ENCODE measurements around the gene HCK.

The HCK gene

DNA sequence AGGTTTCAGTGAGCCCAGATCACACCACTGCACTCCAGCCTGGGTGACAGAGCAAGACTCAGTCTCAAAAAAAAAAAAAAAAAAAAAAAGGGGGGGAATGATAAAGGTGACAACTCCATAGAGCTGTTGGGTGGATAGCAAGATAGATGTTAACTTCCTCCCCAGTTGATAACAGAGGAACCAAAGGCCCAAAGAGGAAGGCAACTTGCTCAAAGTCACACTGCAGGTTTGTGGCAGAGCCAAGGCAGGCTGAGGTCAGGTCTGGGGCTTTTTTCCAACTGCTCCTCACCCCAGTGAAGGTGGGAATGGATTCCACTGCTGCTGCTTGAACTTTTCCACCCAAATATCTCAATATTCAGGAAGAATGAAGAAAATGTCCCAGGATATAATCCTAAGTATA is 26.7 kb downstream of the HCK start:
- Histone ChIP-seq H3K27ac (ENCODE audit: extremely low read depth, low read depth, low read length) (no peak overlapping the region), H3K9me3 (ENCODE audit: control insufficient read depth, insufficient read depth, low read depth, low read length) (no peaks in the 10 kb centered on the region), H3K4me3 (ENCODE audit: low read depth, low read length) (no peak overlapping the region), H3K36me3 (ENCODE audit: control insufficient read depth in 2 of 2, insufficient read depth in 1 of 2, low read length in 2 of 2) (no peaks in the 10 kb centered on the region), H3K4me1 (ENCODE audit: control insufficient read depth, insufficient read depth, low read length) (no peaks in the 10 kb centered on the region)
- ChIA-PET POLR2A (no interaction called here), CTCF (interaction anchor here (3.3 kb wide), 1 partner anchor 13 kb away, joined by 14 read pairs; no protein-coding TSS in a partner anchor)
- TF ChIP-seq BCL11A (tag by site-specific recombination; IDR thresholded peaks at IDR 0.05; ENCODE audit: low read depth): no peak
- TF ChIP-seq, protein P1, sequence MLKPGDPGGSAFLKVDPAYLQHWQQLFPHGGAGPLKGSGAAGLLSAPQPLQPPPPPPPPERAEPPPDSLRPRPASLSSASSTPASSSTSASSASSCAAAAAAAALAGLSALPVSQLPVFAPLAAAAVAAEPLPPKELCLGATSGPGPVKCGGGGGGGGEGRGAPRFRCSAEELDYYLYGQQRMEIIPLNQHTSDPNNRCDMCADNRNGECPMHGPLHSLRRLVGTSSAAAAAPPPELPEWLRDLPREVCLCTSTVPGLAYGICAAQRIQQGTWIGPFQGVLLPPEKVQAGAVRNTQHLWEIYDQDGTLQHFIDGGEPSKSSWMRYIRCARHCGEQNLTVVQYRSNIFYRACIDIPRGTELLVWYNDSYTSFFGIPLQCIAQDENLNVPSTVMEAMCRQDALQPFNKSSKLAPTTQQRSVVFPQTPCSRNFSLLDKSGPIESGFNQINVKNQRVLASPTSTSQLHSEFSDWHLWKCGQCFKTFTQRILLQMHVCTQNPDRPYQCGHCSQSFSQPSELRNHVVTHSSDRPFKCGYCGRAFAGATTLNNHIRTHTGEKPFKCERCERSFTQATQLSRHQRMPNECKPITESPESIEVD (tag by site-specific recombination; IDR thresholded peaks at IDR 0.05): no peak
- TF ChIP-seq, protein P2, sequence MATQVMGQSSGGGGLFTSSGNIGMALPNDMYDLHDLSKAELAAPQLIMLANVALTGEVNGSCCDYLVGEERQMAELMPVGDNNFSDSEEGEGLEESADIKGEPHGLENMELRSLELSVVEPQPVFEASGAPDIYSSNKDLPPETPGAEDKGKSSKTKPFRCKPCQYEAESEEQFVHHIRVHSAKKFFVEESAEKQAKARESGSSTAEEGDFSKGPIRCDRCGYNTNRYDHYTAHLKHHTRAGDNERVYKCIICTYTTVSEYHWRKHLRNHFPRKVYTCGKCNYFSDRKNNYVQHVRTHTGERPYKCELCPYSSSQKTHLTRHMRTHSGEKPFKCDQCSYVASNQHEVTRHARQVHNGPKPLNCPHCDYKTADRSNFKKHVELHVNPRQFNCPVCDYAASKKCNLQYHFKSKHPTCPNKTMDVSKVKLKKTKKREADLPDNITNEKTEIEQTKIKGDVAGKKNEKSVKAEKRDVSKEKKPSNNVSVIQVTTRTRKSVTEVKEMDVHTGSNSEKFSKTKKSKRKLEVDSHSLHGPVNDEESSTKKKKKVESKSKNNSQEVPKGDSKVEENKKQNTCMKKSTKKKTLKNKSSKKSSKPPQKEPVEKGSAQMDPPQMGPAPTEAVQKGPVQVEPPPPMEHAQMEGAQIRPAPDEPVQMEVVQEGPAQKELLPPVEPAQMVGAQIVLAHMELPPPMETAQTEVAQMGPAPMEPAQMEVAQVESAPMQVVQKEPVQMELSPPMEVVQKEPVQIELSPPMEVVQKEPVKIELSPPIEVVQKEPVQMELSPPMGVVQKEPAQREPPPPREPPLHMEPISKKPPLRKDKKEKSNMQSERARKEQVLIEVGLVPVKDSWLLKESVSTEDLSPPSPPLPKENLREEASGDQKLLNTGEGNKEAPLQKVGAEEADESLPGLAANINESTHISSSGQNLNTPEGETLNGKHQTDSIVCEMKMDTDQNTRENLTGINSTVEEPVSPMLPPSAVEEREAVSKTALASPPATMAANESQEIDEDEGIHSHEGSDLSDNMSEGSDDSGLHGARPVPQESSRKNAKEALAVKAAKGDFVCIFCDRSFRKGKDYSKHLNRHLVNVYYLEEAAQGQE (tag by site-specific recombination; IDR thresholded peaks at IDR 0.05): no peak
- TF ChIP-seq, protein P3, sequence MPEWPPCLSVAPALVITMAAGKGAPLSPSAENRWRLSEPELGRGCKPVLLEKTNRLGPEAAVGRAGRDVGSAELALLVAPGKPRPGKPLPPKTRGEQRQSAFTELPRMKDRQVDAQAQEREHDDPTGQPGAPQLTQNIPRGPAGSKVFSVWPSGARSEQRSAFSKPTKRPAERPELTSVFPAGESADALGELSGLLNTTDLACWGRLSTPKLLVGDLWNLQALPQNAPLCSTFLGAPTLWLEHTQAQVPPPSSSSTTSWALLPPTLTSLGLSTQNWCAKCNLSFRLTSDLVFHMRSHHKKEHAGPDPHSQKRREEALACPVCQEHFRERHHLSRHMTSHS (tag by site-specific recombination; IDR thresholded peaks at IDR 0.05): no peak
- TF ChIP-seq ZNF221 (tag by site-specific recombination; IDR thresholded peaks at IDR 0.05; ENCODE audit: borderline replicate concordance): no peak
- no peak for TF ChIP-seq ZBTB1 (tag by site-specific recombination; IDR thresholded peaks at IDR 0.05)
- TF ChIP-seq ZNF654 (tag by site-specific recombination; IDR thresholded peaks at IDR 0.05; ENCODE audit: low read depth): no peak
- TF ChIP-seq, protein P4, sequence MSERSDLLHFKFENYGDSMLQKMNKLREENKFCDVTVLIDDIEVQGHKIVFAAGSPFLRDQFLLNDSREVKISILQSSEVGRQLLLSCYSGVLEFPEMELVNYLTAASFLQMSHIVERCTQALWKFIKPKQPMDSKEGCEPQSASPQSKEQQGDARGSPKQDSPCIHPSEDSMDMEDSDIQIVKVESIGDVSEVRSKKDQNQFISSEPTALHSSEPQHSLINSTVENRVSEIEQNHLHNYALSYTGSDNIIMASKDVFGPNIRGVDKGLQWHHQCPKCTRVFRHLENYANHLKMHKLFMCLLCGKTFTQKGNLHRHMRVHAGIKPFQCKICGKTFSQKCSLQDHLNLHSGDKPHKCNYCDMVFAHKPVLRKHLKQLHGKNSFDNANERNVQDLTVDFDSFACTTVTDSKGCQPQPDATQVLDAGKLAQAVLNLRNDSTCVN (tag by site-specific recombination; optimal IDR thresholded peaks at IDR 0.05): no peak
- TF ChIP-seq ZNF354C (tag by site-specific recombination; IDR thresholded peaks at IDR 0.05; ENCODE audit: borderline replicate concordance, low read depth): no peak
- no peak for TF ChIP-seq ZNF350 (tag by site-specific recombination; IDR thresholded peaks at IDR 0.05)
- TF ChIP-seq, protein P5, sequence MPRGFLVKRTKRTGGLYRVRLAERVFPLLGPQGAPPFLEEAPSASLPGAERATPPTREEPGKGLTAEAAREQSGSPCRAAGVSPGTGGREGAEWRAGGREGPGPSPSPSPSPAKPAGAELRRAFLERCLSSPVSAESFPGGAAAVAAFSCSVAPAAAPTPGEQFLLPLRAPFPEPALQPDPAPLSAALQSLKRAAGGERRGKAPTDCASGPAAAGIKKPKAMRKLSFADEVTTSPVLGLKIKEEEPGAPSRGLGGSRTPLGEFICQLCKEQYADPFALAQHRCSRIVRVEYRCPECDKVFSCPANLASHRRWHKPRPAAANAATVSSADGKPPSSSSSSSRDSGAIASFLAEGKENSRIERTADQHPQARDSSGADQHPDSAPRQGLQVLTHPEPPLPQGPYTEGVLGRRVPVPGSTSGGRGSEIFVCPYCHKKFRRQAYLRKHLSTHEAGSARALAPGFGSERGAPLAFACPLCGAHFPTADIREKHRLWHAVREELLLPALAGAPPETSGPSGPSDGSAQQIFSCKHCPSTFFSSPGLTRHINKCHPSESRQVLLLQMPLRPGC (tag by site-specific recombination; IDR thresholded peaks at IDR 0.05): no peak
- TF ChIP-seq YY2 (tag by site-specific recombination; IDR thresholded peaks at IDR 0.05): no peak
- no peak for TF ChIP-seq ZNF658 (tag by site-specific recombination; IDR thresholded peaks at IDR 0.05)
- no peak for TF ChIP-seq ZNF248 (tag by site-specific recombination; IDR thresholded peaks at IDR 0.05)

DNA sequence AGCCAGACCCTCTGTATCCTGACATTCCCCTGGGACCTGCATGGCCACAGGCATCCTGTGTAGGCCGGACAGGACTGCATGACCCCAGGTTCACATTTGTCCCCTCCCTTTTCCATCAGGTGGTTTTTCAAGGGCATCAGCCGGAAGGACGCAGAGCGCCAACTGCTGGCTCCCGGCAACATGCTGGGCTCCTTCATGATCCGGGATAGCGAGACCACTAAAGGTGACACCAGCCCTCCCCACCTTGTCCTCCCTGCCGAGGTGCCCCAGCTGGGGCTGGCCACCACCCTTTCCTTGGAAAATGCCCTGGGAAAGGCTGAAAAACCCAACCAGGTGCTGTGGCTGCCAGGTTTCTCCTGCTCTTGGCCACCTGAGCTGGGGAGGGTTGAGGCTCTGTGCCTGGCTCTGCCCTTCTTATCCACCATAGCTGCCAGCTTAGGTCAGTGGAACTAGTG is 27.6 kb downstream of the HCK start:
- Histone ChIP-seq H3K4me3 (ENCODE audit: low read depth, low read length) (no peak overlapping the region), H3K9me3 (ENCODE audit: control insufficient read depth, insufficient read depth, low read depth, low read length) (no peaks in the 10 kb centered on the region), H3K36me3 (ENCODE audit: control insufficient read depth in 2 of 2, insufficient read depth in 1 of 2, low read length in 2 of 2) (no peaks in the 10 kb centered on the region), H3K4me1 (ENCODE audit: control insufficient read depth, insufficient read depth, low read length) (no peaks in the 10 kb centered on the region), H3K27ac (ENCODE audit: extremely low read depth, low read depth, low read length) (no peak overlapping the region)
- POLR2A ChIA-PET: no interaction called here
- CTCF ChIA-PET: interaction anchor here (0.6 to 3.3 kb wide), 2 partner anchors 12 to 49 kb away, joined by 3 to 14 read pairs; no protein-coding TSS in a partner anchor
- TF ChIP-seq ZNF404 (tag by site-specific recombination; IDR thresholded peaks at IDR 0.05) (no peak), ZNF658 (tag by site-specific recombination; IDR thresholded peaks at IDR 0.05) (no peak), ZNF132 (tag by site-specific recombination; IDR thresholded peaks at IDR 0.05; ENCODE audit: borderline replicate concordance) (no peak), ZNF221 (tag by site-specific recombination; IDR thresholded peaks at IDR 0.05; ENCODE audit: borderline replicate concordance) (no peak)
- TF ChIP-seq, protein P6, sequence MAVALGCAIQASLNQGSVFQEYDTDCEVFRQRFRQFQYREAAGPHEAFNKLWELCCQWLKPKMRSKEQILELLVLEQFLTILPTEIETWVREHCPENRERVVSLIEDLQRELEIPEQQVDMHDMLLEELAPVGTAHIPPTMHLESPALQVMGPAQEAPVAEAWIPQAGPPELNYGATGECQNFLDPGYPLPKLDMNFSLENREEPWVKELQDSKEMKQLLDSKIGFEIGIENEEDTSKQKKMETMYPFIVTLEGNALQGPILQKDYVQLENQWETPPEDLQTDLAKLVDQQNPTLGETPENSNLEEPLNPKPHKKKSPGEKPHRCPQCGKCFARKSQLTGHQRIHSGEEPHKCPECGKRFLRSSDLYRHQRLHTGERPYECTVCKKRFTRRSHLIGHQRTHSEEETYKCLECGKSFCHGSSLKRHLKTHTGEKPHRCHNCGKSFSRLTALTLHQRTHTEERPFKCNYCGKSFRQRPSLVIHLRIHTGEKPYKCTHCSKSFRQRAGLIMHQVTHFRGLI (tag by site-specific recombination; IDR thresholded peaks at IDR 0.05): no peak
- TF ChIP-seq, protein P7, sequence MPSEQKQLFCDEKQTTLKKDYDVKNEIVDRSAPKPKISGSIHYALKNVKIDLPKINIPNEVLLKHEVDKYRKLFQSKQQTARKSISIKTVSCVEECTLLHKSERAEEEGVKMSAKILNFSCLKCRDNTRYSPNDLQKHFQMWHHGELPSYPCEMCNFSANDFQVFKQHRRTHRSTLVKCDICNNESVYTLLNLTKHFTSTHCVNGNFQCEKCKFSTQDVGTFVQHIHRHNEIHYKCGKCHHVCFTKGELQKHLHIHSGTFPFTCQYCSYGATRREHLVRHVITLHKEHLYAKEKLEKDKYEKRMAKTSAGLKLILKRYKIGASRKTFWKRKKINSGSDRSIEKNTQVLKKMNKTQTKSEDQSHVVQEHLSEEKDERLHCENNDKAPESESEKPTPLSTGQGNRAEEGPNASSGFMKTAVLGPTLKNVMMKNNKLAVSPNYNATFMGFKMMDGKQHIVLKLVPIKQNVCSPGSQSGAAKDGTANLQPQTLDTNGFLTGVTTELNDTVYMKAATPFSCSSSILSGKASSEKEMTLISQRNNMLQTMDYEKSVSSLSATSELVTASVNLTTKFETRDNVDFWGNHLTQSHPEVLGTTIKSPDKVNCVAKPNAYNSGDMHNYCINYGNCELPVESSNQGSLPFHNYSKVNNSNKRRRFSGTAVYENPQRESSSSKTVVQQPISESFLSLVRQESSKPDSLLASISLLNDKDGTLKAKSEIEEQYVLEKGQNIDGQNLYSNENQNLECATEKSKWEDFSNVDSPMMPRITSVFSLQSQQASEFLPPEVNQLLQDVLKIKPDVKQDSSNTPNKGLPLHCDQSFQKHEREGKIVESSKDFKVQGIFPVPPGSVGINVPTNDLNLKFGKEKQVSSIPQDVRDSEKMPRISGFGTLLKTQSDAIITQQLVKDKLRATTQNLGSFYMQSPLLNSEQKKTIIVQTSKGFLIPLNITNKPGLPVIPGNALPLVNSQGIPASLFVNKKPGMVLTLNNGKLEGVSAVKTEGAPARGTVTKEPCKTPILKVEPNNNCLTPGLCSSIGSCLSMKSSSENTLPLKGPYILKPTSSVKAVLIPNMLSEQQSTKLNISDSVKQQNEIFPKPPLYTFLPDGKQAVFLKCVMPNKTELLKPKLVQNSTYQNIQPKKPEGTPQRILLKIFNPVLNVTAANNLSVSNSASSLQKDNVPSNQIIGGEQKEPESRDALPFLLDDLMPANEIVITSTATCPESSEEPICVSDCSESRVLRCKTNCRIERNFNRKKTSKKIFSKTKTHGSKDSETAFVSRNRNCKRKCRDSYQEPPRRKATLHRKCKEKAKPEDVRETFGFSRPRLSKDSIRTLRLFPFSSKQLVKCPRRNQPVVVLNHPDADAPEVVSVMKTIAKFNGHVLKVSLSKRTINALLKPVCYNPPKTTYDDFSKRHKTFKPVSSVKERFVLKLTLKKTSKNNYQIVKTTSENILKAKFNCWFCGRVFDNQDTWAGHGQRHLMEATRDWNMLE (tag by site-specific recombination; conservative IDR thresholded peaks at IDR 0.05; ENCODE audit: low read depth): no peak

Data from HEK293 (cell line).